HepG2 (cell line): ENCODE results near the gene STXBP5L. TPM values are rescaled to one million over a fixed set of nuclear protein-coding genes. Genes with fewer than 3 reads are reported as not detected.

Experiments
- ATAC-seq: fragments of 200-7000 bp; cut with Tn5 transposase; 3 replicates; pipeline ENCODE4 v1.9.1; 2020; ENCODE audit warnings: mild to moderate bottlenecking, moderate library complexity
- BruUV-seq: library from RNA; stranded (reverse); fragments of 400-500 nt; replicated peaks from 2 replicates; lab custom pipeline; 2021; lab: Mats Ljungman, UMichigan
- CTCF ChIA-PET: fragments of 300-600 bp; formaldehyde crosslinking; extraction: SDS; loops from one replicate; lab custom pipeline; 2021; ENCODE audit warnings: low total read pairs, inconsistent platforms, low intra/inter-chr PET ratio; lab: Yijun Ruan, JAX
- POLR2A ChIA-PET: fragments of 350-600 bp; sonication (Branson Sonifier 250); formaldehyde crosslinking; loops from one replicate; lab custom pipeline; 2020; ENCODE audit warnings: antibody characterized with exemption, inconsistent platforms; lab: Yijun Ruan, JAX
- DNase-seq: peaks from one replicate; pipeline ENCODE4 v3.0.0-alpha.2; 2015; ENCODE audit warnings: low spot score
- FAIRE-seq: peaks from 3 replicates; lab custom pipeline; 2011; peaks lifted over from hg19 to GRCh38; lab: Jason Lieb, UNC
- H2AFZ ChIP-seq: one replicate; pipeline ENCODE4 v1.6.1; 2011; ENCODE audit warnings: low read length, inconsistent platforms
- H3K27ac ChIP-seq: fragments of 300-600 bp; 3 replicates; pipeline ENCODE4 v1.8.0; 2011; ENCODE audit warnings: mixed run types, mild to moderate bottlenecking, mixed read lengths, low read length, inconsistent platforms; ENCODE audit not compliant: insufficient read depth; ENCODE audit errors: extremely low read length
- H3K27me3 ChIP-seq, 2 experiments: fragments of 200-600 bp in 1 of 2; 2 replicates in 1 of 2; 3 replicates in 1 of 2; pipeline versions ENCODE4 v1.6.0 to v1.8.0; 2011; ENCODE audit warnings: low read length in 2 of 2, mild to moderate bottlenecking in 2 of 2, moderate library complexity in 2 of 2, inconsistent platforms in 1 of 2; ENCODE audit not compliant: insufficient read depth in 2 of 2, control insufficient read depth in 1 of 2
- H3K36me3 ChIP-seq, 2 experiments: fragments of 200-600 bp in 1 of 2; replicated peaks in 1 of 2; 2 replicates in 1 of 2; 3 replicates in 1 of 2; pipeline versions ENCODE4 v1.5.1 to v1.8.0; 2011; ENCODE audit warnings: low read length in 2 of 2, inconsistent platforms in 1 of 2; ENCODE audit not compliant: insufficient read depth in 2 of 2, control insufficient read depth in 1 of 2
- H3K4me1 ChIP-seq: 2 replicates; pipeline ENCODE4 v1.5.1; 2012; ENCODE audit warnings: low read length, inconsistent platforms; ENCODE audit not compliant: insufficient read depth
- H3K4me2 ChIP-seq: 2 replicates; pipeline ENCODE4 v1.6.0; 2011; ENCODE audit warnings: low read depth, low read length, inconsistent platforms
- H3K4me3 ChIP-seq, 3 experiments: fragments of 200-600 bp in 1 of 3; sonication (generic), shearing (Covaris generic) in 1 of 3; replicated peaks in 1 of 3; 2 replicates each; pipeline ENCODE4 v1.5.1; 2011 to 2016; ENCODE audit warnings: low read length in 3 of 3, inconsistent platforms in 2 of 3, low read depth in 2 of 3, mild to moderate bottlenecking in 2 of 3, control low read depth in 1 of 3, mixed read lengths in 1 of 3; ENCODE audit not compliant: insufficient read depth in 1 of 3
- H3K79me2 ChIP-seq: one replicate; pipeline ENCODE4 v1.6.1; 2011; ENCODE audit warnings: low read length, inconsistent platforms; ENCODE audit not compliant: insufficient read depth
- H3K9ac ChIP-seq: 2 replicates; pipeline ENCODE4 v1.6.0; 2011; ENCODE audit warnings: mild to moderate bottlenecking, low read depth, low read length, inconsistent platforms; ENCODE audit not compliant: insufficient read depth
- H3K9me3 ChIP-seq: 2 replicates; pipeline ENCODE4 v1.5.1; 2012; ENCODE audit warnings: mild to moderate bottlenecking, low read length
- H4K20me1 ChIP-seq: 2 replicates; pipeline ENCODE4 v1.6.0; 2011; ENCODE audit warnings: inconsistent platforms, mild to moderate bottlenecking, low read length, moderate library complexity; ENCODE audit not compliant: insufficient read depth
- DR1 ChIP-seq: sonication (generic); formaldehyde crosslinking; IDR thresholded peaks from 2 replicates; pipeline ENCODE4 v1.8.0; 2021; ENCODE audit warnings: mild to moderate bottlenecking, missing genetic modification reagents, inconsistent platforms
- MAFF ChIP-seq: IDR thresholded peaks from 2 replicates; pipeline ENCODE4 v1.6.1; 2011; ENCODE audit warnings: low read depth, low read length, improper control_type of control experiment
- MXD4 ChIP-seq: IDR thresholded peaks from 2 replicates; pipeline ENCODE4 v1.6.1; 2016; ENCODE audit warnings: mild to moderate bottlenecking, missing biosample characterization, missing genetic modification reagents
- PAWR ChIP-seq: sonication (generic); formaldehyde crosslinking; IDR thresholded peaks from 2 replicates; pipeline ENCODE4 v1.4.0; 2020; ENCODE audit warnings: missing genetic modification reagents, mild to moderate bottlenecking, borderline replicate concordance
- ZNF781 ChIP-seq: sonication (generic); formaldehyde crosslinking; IDR thresholded peaks from 2 replicates; pipeline ENCODE4 v1.5.1; 2020; ENCODE audit warnings: borderline replicate concordance, mild to moderate bottlenecking, missing genetic modification reagents; ENCODE audit errors: not compliant biosample characterization
- ZNF879 ChIP-seq: sonication (generic); formaldehyde crosslinking; IDR thresholded peaks from 2 replicates; pipeline ENCODE4 v1.8.1; 2023; ENCODE audit warnings: missing genetic modification reagents
- WGBS: methylation state at CpG from one replicate; pipeline ENCODE4 v1.1.6; 2017; ENCODE audit warnings: low lambda C conversion rate; 5-methylcytosine and 5-hydroxymethylcytosine counted together
- in situ Hi-C: cut with HindIII; loops from 2 replicates; pipeline ENCODE4 v1.10.0; 2017; ENCODE audit warnings: low pct_unique_long_range_greater_than_20kb; ENCODE audit not compliant: extremely low pct_ligation_motif_present
- intact Hi-C: fragments of 100-400 bp; cut with micrococcal nuclease; formaldehyde crosslinking; loops from one replicate; pipeline ENCODE4 v1.10.0; 2022; ENCODE audit not compliant: unreplicated experiment
- polyA plus RNA-seq, 8 experiments: library from polyadenylated mRNA; depleted of rRNA in 3 of 8; stranded (reverse) in 7 of 8; unstranded in 1 of 8; fragments of >200 nt; fragmentation: Illumina TruSeq in 4 of 8; extraction: Trizol in 4 of 8; gene quantifications; 2 replicates each; pipeline versions ENCODE4 v1.2.1 to v1.2.3, GENCODE V29; 2011 to 2016; ENCODE audit warnings: low read depth in 4 of 8, missing spikeins in 1 of 8, mixed read lengths in 1 of 8; ENCODE audit not compliant: insufficient read depth in 1 of 8
- total RNA-seq, 5 experiments: library from RNA; depleted of rRNA; stranded (reverse); fragments of >200 nt; fragmentation: Illumina TruSeq; extraction: Trizol; gene quantifications; 2 replicates each; pipeline ENCODE4 v1.2.3, GENCODE V29; 2016; ENCODE audit warnings: low read depth in 1 of 5
- TF ChIP-seq, protein P1 (sequence below): sonication (generic); formaldehyde crosslinking; IDR thresholded peaks from 2 replicates; pipeline ENCODE4 v1.8.0; 2022; ENCODE audit warnings: low read depth, missing genetic modification reagents
- TF ChIP-seq, protein P2 (sequence below): sonication (generic); formaldehyde crosslinking; IDR thresholded peaks from 2 replicates; pipeline ENCODE4 v1.4.0; 2020; ENCODE audit warnings: missing genetic modification reagents, borderline replicate concordance
- TF ChIP-seq, protein P3 (sequence below): sonication (generic); formaldehyde crosslinking; IDR thresholded peaks from 2 replicates; pipeline ENCODE4 v1.4.0; 2020; ENCODE audit warnings: mild to moderate bottlenecking, missing genetic modification reagents

Gene STXBP5L
- total and polyA plus RNA-seq, 2 of the 13 experiments (the other 11 are each of a cell fraction or from before 2014, with no cell fraction given) = not detected

DNA sequence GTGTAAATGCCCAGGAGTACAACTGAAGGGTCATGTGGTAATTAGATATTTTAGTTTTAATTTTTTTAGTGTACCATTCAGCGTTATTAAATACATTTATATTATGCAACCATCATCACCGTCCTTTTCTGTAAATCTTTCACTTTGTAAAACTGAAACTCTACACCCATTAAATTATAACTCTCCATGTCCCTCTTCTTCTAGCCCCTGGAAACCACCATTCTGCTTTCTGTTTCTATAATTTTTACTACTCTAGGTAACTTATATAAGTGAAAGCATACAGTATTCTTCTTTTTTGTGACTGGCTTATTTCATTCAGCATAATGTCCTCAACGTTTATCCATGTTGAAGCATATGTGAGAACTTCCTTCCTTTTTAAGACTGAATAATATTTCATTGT lies 48.1 kb downstream of the STXBP5L start:
- no TSS peak for BruUV-seq
- Histone ChIP-seq H3K9me3 (no peaks in the 10 kb centered on the region), H3K36me3 (no peaks in the 10 kb centered on the region), H3K9ac (no peak overlapping the region), H3K79me2 (no peaks in the 10 kb centered on the region), H3K4me2 (no peak overlapping the region), H3K4me1 (no peaks in the 10 kb centered on the region), H2AFZ (no peak overlapping the region), H4K20me1 (no peaks in the 10 kb centered on the region), H3K27me3 (no peaks in the 10 kb centered on the region), H3K4me3 (no peak overlapping the region), H3K27ac (no peak overlapping the region)
- under 1% methylated on average over 3 of the region's 3 CpGs for WGBS
- TF ChIP-seq DR1 (CRISPR knock-in tag) (no peak), MXD4 (no peak), ZNF879 (no peak), PAWR (CRISPR knock-in tag) (no peak), MAFF (no peak), ZNF781 (CRISPR knock-in tag) (no peak)
- TF ChIP-seq, protein P1, sequence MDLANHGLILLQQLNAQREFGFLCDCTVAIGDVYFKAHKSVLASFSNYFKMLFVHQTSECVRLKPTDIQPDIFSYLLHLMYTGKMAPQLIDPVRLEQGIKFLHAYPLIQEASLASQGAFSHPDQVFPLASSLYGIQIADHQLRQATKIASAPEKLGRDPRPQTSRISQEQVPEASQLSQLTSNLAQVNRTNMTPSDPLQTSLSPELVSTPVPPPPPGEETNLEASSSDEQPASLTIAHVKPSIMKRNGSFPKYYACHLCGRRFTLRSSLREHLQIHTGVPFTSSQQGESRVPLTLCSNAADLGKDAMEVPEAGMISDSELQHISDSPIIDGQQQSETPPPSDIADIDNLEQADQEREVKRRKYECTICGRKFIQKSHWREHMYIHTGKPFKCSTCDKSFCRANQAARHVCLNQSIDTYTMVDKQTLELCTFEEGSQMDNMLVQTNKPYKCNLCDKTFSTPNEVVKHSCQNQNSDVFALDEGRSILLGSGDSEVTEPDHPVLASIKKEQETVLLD (CRISPR knock-in tag) = no peak
- TF ChIP-seq, protein P2, sequence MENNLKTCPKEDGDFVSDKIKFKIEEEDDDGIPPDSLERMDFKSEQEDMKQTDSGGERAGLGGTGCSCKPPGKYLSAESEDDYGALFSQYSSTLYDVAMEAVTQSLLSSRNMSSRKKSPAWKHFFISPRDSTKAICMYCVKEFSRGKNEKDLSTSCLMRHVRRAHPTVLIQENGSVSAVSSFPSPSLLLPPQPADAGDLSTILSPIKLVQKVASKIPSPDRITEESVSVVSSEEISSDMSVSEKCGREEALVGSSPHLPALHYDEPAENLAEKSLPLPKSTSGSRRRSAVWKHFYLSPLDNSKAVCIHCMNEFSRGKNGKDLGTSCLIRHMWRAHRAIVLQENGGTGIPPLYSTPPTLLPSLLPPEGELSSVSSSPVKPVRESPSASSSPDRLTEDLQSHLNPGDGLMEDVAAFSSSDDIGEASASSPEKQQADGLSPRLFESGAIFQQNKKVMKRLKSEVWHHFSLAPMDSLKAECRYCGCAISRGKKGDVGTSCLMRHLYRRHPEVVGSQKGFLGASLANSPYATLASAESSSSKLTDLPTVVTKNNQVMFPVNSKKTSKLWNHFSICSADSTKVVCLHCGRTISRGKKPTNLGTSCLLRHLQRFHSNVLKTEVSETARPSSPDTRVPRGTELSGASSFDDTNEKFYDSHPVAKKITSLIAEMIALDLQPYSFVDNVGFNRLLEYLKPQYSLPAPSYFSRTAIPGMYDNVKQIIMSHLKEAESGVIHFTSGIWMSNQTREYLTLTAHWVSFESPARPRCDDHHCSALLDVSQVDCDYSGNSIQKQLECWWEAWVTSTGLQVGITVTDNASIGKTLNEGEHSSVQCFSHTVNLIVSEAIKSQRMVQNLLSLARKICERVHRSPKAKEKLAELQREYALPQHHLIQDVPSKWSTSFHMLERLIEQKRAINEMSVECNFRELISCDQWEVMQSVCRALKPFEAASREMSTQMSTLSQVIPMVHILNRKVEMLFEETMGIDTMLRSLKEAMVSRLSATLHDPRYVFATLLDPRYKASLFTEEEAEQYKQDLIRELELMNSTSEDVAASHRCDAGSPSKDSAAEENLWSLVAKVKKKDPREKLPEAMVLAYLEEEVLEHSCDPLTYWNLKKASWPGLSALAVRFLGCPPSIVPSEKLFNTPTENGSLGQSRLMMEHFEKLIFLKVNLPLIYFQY (CRISPR knock-in tag) = no peak
- TF ChIP-seq, protein P3, sequence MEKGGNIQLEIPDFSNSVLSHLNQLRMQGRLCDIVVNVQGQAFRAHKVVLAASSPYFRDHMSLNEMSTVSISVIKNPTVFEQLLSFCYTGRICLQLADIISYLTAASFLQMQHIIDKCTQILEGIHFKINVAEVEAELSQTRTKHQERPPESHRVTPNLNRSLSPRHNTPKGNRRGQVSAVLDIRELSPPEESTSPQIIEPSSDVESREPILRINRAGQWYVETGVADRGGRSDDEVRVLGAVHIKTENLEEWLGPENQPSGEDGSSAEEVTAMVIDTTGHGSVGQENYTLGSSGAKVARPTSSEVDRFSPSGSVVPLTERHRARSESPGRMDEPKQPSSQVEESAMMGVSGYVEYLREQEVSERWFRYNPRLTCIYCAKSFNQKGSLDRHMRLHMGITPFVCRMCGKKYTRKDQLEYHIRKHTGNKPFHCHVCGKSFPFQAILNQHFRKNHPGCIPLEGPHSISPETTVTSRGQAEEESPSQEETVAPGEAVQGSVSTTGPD (CRISPR knock-in tag) = no peak
- FAIRE-seq = no peak
- ATAC-seq = no peak
- intact Hi-C loops = no loop called here
- ChIA-PET CTCF (no interaction called here), POLR2A (no interaction called here)
- no peak for DNase-seq
- in situ Hi-C loops = no loop called here
